Ishikawa (cell line): ENCODE results near the gene AGAP5.

Experiments
- CEBPB ChIP-seq: IDR thresholded peaks from 2 replicates; pipeline ENCODE4 v1.6.1; 2012
- CREB1 ChIP-seq: IDR thresholded peaks from 2 replicates; pipeline ENCODE4 v1.6.1; 2012; ENCODE audit warnings: low read depth
- EGR1 ChIP-seq: IDR thresholded peaks from 2 replicates; pipeline ENCODE4 v1.6.1; 2012
- EP300 ChIP-seq: IDR thresholded peaks from 2 replicates; pipeline ENCODE4 v1.6.1; 2012; ENCODE audit warnings: borderline replicate concordance
- FOXM1 ChIP-seq: IDR thresholded peaks from 2 replicates; pipeline ENCODE4 v1.6.1; 2012; ENCODE audit warnings: low read depth, borderline replicate concordance
- MAX ChIP-seq: IDR thresholded peaks from 2 replicates; pipeline ENCODE4 v1.6.1; 2012
- NFIC ChIP-seq: IDR thresholded peaks from 2 replicates; pipeline ENCODE4 v1.6.1; 2012
- RAD21 ChIP-seq: IDR thresholded peaks from 2 replicates; pipeline ENCODE4 v1.6.1; 2012; ENCODE audit warnings: low read depth
- REST ChIP-seq: IDR thresholded peaks from 2 replicates; pipeline ENCODE4 v1.6.1; 2012; ENCODE audit warnings: low read depth, mild to moderate bottlenecking
- TAF1 ChIP-seq: IDR thresholded peaks from 2 replicates; pipeline ENCODE4 v1.6.1; 2012; ENCODE audit warnings: low read depth, mild to moderate bottlenecking
- TCF12 ChIP-seq: IDR thresholded peaks from 2 replicates; pipeline ENCODE4 v1.6.1; 2012; ENCODE audit warnings: low read depth
- TEAD4 ChIP-seq: IDR thresholded peaks from 2 replicates; pipeline ENCODE4 v1.6.1; 2012
- YY1 ChIP-seq: IDR thresholded peaks from 2 replicates; pipeline ENCODE4 v1.6.1; 2012; ENCODE audit warnings: low read depth
- ZBTB7A ChIP-seq: IDR thresholded peaks from 2 replicates; pipeline ENCODE4 v1.6.1; 2012; ENCODE audit warnings: low read depth
- TF ChIP-seq, protein P1 (sequence below): IDR thresholded peaks from 2 replicates; pipeline ENCODE4 v1.6.1; 2012

AGAP5 gene

GRCh38 chr10:73732426-73732825 is 34.5 kb upstream of the AGAP5 start:
- TF ChIP-seq MAX, result no peak
- no peak for TF ChIP-seq RAD21
- no peak for TF ChIP-seq TEAD4
- no peak for TF ChIP-seq EGR1
- no peak for TF ChIP-seq CEBPB
- no peak for TF ChIP-seq EP300
- no peak for TF ChIP-seq ZBTB7A
- TF ChIP-seq TCF12, result no peak
- no peak for TF ChIP-seq CREB1
- TF ChIP-seq, protein P1, sequence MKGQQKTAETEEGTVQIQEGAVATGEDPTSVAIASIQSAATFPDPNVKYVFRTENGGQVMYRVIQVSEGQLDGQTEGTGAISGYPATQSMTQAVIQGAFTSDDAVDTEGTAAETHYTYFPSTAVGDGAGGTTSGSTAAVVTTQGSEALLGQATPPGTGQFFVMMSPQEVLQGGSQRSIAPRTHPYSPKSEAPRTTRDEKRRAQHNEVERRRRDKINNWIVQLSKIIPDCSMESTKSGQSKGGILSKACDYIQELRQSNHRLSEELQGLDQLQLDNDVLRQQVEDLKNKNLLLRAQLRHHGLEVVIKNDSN, result no peak
- no peak for TF ChIP-seq REST
- TF ChIP-seq NFIC, result no peak
- no peak for TF ChIP-seq TAF1
- no peak for TF ChIP-seq YY1
- TF ChIP-seq FOXM1, result no peak

DNA sequence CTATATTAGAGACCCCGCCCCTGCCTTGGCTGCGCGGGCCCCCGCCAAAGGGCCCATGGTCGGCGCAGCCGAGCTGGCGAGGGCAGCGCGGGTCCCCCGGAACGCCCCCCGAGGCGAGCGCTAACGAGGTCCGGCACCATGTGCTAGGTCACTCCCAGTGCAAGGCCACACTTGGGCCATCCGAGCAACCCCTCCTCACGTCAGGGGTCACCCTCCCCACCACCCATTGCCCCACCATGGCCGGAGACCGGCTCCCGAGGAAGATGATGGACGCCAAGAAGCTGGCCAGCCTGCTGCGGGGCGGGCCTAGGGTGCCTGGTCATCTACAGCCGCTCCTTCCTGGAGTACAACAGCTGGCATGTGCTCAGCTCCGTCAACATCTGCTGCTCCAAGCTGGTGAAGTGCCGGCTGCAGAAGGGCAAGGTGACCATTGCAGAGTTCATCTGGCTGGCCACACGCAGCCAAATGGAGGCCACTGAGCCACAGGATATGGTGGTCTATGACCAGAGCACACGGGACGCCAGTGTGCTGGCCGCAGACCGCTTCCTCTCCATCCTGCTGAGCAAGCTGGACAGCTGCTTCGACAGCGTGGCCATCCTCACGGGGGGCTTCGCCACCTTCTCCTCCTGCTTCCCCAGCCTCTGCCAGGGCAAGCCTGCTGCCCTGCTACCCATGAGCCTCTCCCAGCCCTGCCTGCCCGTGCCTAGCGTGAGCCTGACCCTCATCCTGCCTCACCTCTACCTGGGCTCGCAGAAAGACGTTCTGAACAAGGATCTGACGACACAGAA is 33.9 kb upstream of the AGAP5 start:
- no peak for TF ChIP-seq ZBTB7A
- TF ChIP-seq EGR1, result no peak
- TF ChIP-seq REST, result no peak
- no peak for TF ChIP-seq YY1

GRCh38 chr10:73730153-73730906 is 32.4 kb upstream of the AGAP5 start:
- TF ChIP-seq TAF1 (peak; percentile 100), REST (0 out of 2 replicates have a peak, but pooled peaks have one; percentile 24), CREB1 (peak; percentile 74), FOXM1 (no peak), MAX (peak; percentile 90), TCF12 (peak; percentile 78), NFIC (peak; percentile 37), RAD21 (no peak), EGR1 (no peak; the same call in 1 of the 2 replicates), YY1 (peak; percentile 69), TEAD4 (peak; percentile 27), EP300 (peak; percentile 66; the same call in 1 of the 2 replicates), ZBTB7A (peak; percentile 59; the same call in 1 of the 2 replicates)
- TF ChIP-seq, protein P1, result peak; percentile 57; the same call in 1 of the 2 replicates

GRCh38 chr10:73723516-73723915 is 25.6 kb upstream of the AGAP5 start:
- no peak for TF ChIP-seq RAD21
- TF ChIP-seq CEBPB, result no peak
- no peak for TF ChIP-seq TCF12
- no peak for TF ChIP-seq EGR1
